ENCODE measurements around the gene ARVCF.

ARVCF gene

GRCh38 chr22:19974268-19974861, 42.3 kb downstream of the ARVCF start:
- Histone ChIP-seq H3K27me3 (replicated peaks; ENCODE audit: control insufficient read depth, insufficient read depth, low read length) (no peaks in the 10 kb centered on the region), H3K4me3 (replicated peaks; ENCODE audit: low read depth, low read length) (no peak overlapping the region), H3K36me3 (ENCODE audit: control insufficient read depth, insufficient read depth, low read length) (no peaks in the 10 kb centered on the region)
- no peak for TF ChIP-seq CTCF (IDR thresholded peaks at IDR 0.05; ENCODE audit: insufficient read depth, low read length, poor library complexity, severe bottlenecking)
- DNase-seq (ENCODE audit: extremely low read depth, insufficient read length): no peak

GRCh38 chr22:19973551-19974267, 42.9 kb downstream of the ARVCF start:
- H3K36me3 ChIP-seq (ENCODE audit: control insufficient read depth, insufficient read depth, low read length): no peaks in the 10 kb centered on the region
- H3K27me3 ChIP-seq (replicated peaks; ENCODE audit: control insufficient read depth, insufficient read depth, low read length): no peaks in the 10 kb centered on the region
- TF ChIP-seq CTCF (IDR thresholded peaks at IDR 0.05; ENCODE audit: insufficient read depth, low read length, poor library complexity, severe bottlenecking): no peak
- no peak for DNase-seq (ENCODE audit: extremely low read depth, insufficient read length)
- H3K4me3 ChIP-seq (replicated peaks; ENCODE audit: low read depth, low read length): no peak overlapping the region

GRCh38 chr22:19972652-19973550, 43.7 kb downstream of the ARVCF start:
- DNase-seq (ENCODE audit: extremely low read depth, insufficient read length): no peak
- TF ChIP-seq CTCF (IDR thresholded peaks at IDR 0.05; ENCODE audit: insufficient read depth, low read length, poor library complexity, severe bottlenecking): no peak
- no peaks in the 10 kb centered on the region for H3K27me3 ChIP-seq (replicated peaks; ENCODE audit: control insufficient read depth, insufficient read depth, low read length)

GRCh38 chr22:19972251-19972650, 44.4 kb downstream of the ARVCF start:
- H3K36me3 ChIP-seq (ENCODE audit: control insufficient read depth, insufficient read depth, low read length): peaks cover 5% of the 10 kb centered on the region
- H3K4me3 ChIP-seq (replicated peaks; ENCODE audit: low read depth, low read length): no peak overlapping the region
- TF ChIP-seq CTCF (IDR thresholded peaks at IDR 0.05; ENCODE audit: insufficient read depth, low read length, poor library complexity, severe bottlenecking): no peak
- no peak for DNase-seq (ENCODE audit: extremely low read depth, insufficient read length)
- H3K27me3 ChIP-seq (replicated peaks; ENCODE audit: control insufficient read depth, insufficient read depth, low read length): no peaks in the 10 kb centered on the region

More at GRCh38 chr22:19972652-19973550, 43.7 kb downstream of the ARVCF start:
- no peak overlapping the region for H3K4me3 ChIP-seq (replicated peaks; ENCODE audit: low read depth, low read length)
- peaks cover 3% of the 10 kb centered on the region for H3K36me3 ChIP-seq (ENCODE audit: control insufficient read depth, insufficient read depth, low read length)

- peaks cover 5% of the 10 kb centered on the region for H3K36me3 ChIP-seq (ENCODE audit: control insufficient read depth, insufficient read depth, low read length)
- H3K4me3 ChIP-seq (replicated peaks; ENCODE audit: low read depth, low read length): no peak overlapping the region
- TF ChIP-seq CTCF (IDR thresholded peaks at IDR 0.05; ENCODE audit: insufficient read depth, low read length, poor library complexity, severe bottlenecking): no peak
- no peak for DNase-seq (ENCODE audit: extremely low read depth, insufficient read length)
- no peaks in the 10 kb centered on the region for H3K27me3 ChIP-seq (replicated peaks; ENCODE audit: control insufficient read depth, insufficient read depth, low read length)
Observed at GRCh38 chr22:19971276-19972124, 45.1 kb downstream of the ARVCF start.

Data from GM06990 (cell line).